HepG2 (cell line): Measurements from ENCODE around the gene PAMR1. TPM values are rescaled to one million over a fixed set of nuclear protein-coding genes. Genes with fewer than 3 reads are reported as not detected.

Source experiments
- ATF4 ChIP-seq, 2 experiments: fragments of 450-650 bp in 1 of 2; sonication (generic) in 1 of 2; formaldehyde crosslinking; IDR thresholded peaks; 2 replicates each; pipeline versions ENCODE4 v1.5.0 to v1.8.0; 2020 to 2022; ENCODE audit warnings: mild to moderate bottlenecking in 1 of 2, missing genetic modification reagents in 1 of 2
- CCDC6 ChIP-seq: sonication (generic); formaldehyde crosslinking; IDR thresholded peaks from 2 replicates; pipeline ENCODE4 v1.8.1; 2022; ENCODE audit warnings: mild to moderate bottlenecking, missing genetic modification reagents, moderate library complexity
- FUBP1 ChIP-seq: sonication (generic); formaldehyde crosslinking; IDR thresholded peaks from 2 replicates; pipeline ENCODE4 v1.5.1; 2020; ENCODE audit warnings: missing genetic modification reagents, mild to moderate bottlenecking, borderline replicate concordance
- GTF3A ChIP-seq: sonication (generic); formaldehyde crosslinking; conservative IDR thresholded peaks from 2 replicates; pipeline ENCODE4 v1.4.0; 2020; ENCODE audit warnings: mild to moderate bottlenecking, missing genetic modification reagents
- HIVEP1 ChIP-seq: sonication (generic); formaldehyde crosslinking; IDR thresholded peaks from 2 replicates; pipeline ENCODE4 v1.4.0; 2020; ENCODE audit warnings: mild to moderate bottlenecking, missing genetic modification reagents
- NR2F6 ChIP-seq, 2 experiments: IDR thresholded peaks; 2 replicates each; pipeline ENCODE4 v1.6.1; 2016; ENCODE audit warnings: antibody characterized with exemption in 1 of 2, mild to moderate bottlenecking in 1 of 2
- PRPF4 ChIP-seq: fragments of 200-400 bp; formaldehyde crosslinking; IDR thresholded peaks from 2 replicates; pipeline ENCODE4 v1.6.1; 2016; ENCODE audit warnings: low read length, low read depth; ENCODE audit not compliant: poor library complexity, severe bottlenecking
- RBAK ChIP-seq: sonication (generic); formaldehyde crosslinking; IDR thresholded peaks from 2 replicates; pipeline ENCODE4 v1.5.1; 2020; ENCODE audit warnings: mild to moderate bottlenecking, missing genetic modification reagents
- ZFP36L1 ChIP-seq: sonication (generic); formaldehyde crosslinking; IDR thresholded peaks from 2 replicates; pipeline ENCODE4 v1.8.0; 2022; ENCODE audit warnings: mild to moderate bottlenecking, missing genetic modification reagents, moderate library complexity
- ZFP41 ChIP-seq: sonication (generic); formaldehyde crosslinking; IDR thresholded peaks from 2 replicates; pipeline ENCODE4 v1.4.0; 2020; ENCODE audit warnings: mild to moderate bottlenecking, missing genetic modification reagents, borderline replicate concordance
- ZNF337 ChIP-seq: sonication (generic); formaldehyde crosslinking; IDR thresholded peaks from 2 replicates; pipeline ENCODE4 v1.5.1; 2020; ENCODE audit warnings: missing genetic modification reagents, low read depth, mild to moderate bottlenecking, borderline replicate concordance
- polyA plus RNA-seq, 8 experiments: library from polyadenylated mRNA; depleted of rRNA in 3 of 8; stranded (reverse) in 7 of 8; unstranded in 1 of 8; fragments of >200 nt; fragmentation: Illumina TruSeq in 4 of 8; extraction: Trizol in 4 of 8; gene quantifications; 2 replicates each; pipeline versions ENCODE4 v1.2.1 to v1.2.3, GENCODE V29; 2011 to 2016; ENCODE audit warnings: low read depth in 4 of 8, missing spikeins in 1 of 8, mixed read lengths in 1 of 8; ENCODE audit not compliant: insufficient read depth in 1 of 8
- total RNA-seq, 5 experiments: library from RNA; depleted of rRNA; stranded (reverse); fragments of >200 nt; fragmentation: Illumina TruSeq; extraction: Trizol; gene quantifications; 2 replicates each; pipeline ENCODE4 v1.2.3, GENCODE V29; 2016; ENCODE audit warnings: low read depth in 1 of 5
- TF ChIP-seq, protein P1 (sequence below), 2 experiments: sonication (generic) in 1 of 2; formaldehyde crosslinking in 1 of 2; IDR thresholded peaks; 2 replicates each; pipeline versions ENCODE4 v1.5.1 to v1.6.1; 2011 to 2020; ENCODE audit warnings: borderline replicate concordance in 1 of 2, low read depth in 1 of 2, low read length in 1 of 2, mild to moderate bottlenecking in 1 of 2, missing genetic modification reagents in 1 of 2, moderate library complexity in 1 of 2
- TF ChIP-seq, protein P2 (sequence below): sonication (generic); formaldehyde crosslinking; IDR thresholded peaks from 2 replicates; pipeline ENCODE4 v1.5.0; 2020; ENCODE audit warnings: mild to moderate bottlenecking, missing genetic modification reagents, borderline replicate concordance
- TF ChIP-seq, protein P3 (sequence below): sonication (generic); formaldehyde crosslinking; IDR thresholded peaks from 2 replicates; pipeline ENCODE4 v1.5.1; 2020; ENCODE audit warnings: missing genetic modification reagents, mild to moderate bottlenecking, borderline replicate concordance

Gene PAMR1
- total and polyA plus RNA-seq, 2 of the 13 experiments (the other 11 are each of a cell fraction or from before 2014, with no cell fraction given): not detected

DNA sequence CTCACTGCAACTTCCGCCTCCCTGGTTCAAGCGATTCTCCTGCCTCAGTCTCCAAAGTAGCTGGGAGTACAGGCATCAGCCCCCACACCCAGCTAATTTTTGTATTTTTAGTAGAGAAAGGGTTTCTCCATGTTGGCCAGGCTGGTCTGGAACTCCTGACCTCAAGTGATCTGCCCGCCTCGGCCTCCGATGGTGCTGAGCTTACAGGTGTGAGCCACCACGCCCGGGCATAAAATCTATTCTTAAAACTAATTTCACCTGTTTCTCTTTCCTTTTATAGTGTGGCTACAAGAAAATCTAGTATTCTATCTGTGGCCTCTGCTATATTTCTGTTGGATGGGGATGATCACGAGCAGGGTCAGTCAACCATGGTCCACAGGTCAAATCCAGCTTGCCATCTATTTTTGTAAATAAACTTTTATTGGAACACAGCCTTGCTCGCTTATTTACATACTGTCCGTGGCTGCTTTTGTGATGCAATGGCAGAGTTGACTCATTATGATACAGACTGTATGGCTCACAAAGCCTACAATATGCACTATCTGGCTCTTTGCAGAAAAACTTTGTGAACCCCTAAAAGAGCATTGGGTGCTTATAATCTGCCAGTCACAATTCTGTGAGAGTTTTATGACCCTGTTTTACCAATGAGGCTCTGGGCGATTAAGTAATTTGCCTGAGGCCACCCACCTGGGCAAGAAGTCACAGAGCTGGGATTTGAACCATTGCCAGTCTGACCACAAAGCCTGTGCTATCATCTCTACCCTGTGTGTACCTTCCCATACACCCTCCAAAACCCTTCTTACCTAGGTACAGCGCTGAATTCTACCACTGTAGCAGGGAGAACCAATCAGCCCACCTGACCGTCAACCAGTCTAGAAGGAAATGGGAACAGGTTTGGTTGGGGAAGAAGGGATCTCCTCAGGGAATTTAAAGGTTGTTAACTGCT is 134.4 kb downstream of the PAMR1 start (continued):
- TF ChIP-seq, protein P1, sequence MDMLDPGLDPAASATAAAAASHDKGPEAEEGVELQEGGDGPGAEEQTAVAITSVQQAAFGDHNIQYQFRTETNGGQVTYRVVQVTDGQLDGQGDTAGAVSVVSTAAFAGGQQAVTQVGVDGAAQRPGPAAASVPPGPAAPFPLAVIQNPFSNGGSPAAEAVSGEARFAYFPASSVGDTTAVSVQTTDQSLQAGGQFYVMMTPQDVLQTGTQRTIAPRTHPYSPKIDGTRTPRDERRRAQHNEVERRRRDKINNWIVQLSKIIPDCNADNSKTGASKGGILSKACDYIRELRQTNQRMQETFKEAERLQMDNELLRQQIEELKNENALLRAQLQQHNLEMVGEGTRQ (IDR thresholded peaks at IDR 0.05; ENCODE audit: low read depth, low read length): no peak
- TF ChIP-seq, protein P1 (CRISPR knock-in tag; IDR thresholded peaks at IDR 0.05; ENCODE audit: borderline replicate concordance): no peak; the same call in 1 of the 2 replicates
- TF ChIP-seq FUBP1 (CRISPR knock-in tag): no peak
- TF ChIP-seq GTF3A (CRISPR knock-in tag): no peak
- TF ChIP-seq ZFP41 (CRISPR knock-in tag): no peak
- TF ChIP-seq ZFP36L1 (CRISPR knock-in tag): no peak
- peak; percentile 85 for TF ChIP-seq NR2F6 (IDR thresholded peaks at IDR 0.05)
- TF ChIP-seq NR2F6 (CRISPR knock-in tag; IDR thresholded peaks at IDR 0.05): peak; percentile 89
- no peak for TF ChIP-seq CCDC6 (CRISPR knock-in tag)
- no peak for TF ChIP-seq RBAK (CRISPR knock-in tag)
- TF ChIP-seq, protein P2, sequence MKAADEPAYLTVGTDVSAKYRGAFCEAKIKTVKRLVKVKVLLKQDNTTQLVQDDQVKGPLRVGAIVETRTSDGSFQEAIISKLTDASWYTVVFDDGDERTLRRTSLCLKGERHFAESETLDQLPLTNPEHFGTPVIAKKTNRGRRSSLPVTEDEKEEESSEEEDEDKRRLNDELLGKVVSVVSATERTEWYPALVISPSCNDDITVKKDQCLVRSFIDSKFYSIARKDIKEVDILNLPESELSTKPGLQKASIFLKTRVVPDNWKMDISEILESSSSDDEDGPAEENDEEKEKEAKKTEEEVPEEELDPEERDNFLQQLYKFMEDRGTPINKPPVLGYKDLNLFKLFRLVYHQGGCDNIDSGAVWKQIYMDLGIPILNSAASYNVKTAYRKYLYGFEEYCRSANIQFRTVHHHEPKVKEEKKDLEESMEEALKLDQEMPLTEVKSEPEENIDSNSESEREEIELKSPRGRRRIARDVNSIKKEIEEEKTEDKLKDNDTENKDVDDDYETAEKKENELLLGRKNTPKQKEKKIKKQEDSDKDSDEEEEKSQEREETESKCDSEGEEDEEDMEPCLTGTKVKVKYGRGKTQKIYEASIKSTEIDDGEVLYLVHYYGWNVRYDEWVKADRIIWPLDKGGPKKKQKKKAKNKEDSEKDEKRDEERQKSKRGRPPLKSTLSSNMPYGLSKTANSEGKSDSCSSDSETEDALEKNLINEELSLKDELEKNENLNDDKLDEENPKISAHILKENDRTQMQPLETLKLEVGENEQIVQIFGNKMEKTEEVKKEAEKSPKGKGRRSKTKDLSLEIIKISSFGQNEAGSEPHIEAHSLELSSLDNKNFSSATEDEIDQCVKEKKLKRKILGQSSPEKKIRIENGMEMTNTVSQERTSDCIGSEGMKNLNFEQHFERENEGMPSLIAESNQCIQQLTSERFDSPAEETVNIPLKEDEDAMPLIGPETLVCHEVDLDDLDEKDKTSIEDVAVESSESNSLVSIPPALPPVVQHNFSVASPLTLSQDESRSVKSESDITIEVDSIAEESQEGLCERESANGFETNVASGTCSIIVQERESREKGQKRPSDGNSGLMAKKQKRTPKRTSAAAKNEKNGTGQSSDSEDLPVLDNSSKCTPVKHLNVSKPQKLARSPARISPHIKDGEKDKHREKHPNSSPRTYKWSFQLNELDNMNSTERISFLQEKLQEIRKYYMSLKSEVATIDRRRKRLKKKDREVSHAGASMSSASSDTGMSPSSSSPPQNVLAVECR (CRISPR knock-in tag): no peak
- TF ChIP-seq, protein P3, sequence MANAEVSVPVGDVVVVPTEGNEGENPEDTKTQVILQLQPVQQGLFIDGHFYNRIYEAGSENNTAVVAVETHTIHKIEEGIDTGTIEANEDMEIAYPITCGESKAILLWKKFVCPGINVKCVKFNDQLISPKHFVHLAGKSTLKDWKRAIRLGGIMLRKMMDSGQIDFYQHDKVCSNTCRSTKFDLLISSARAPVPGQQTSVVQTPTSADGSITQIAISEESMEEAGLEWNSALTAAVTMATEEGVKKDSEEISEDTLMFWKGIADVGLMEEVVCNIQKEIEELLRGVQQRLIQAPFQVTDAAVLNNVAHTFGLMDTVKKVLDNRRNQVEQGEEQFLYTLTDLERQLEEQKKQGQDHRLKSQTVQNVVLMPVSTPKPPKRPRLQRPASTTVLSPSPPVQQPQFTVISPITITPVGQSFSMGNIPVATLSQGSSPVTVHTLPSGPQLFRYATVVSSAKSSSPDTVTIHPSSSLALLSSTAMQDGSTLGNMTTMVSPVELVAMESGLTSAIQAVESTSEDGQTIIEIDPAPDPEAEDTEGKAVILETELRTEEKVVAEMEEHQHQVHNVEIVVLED (CRISPR knock-in tag): no peak
- no peak for TF ChIP-seq PRPF4
- no peak for TF ChIP-seq HIVEP1 (CRISPR knock-in tag)
- TF ChIP-seq ZNF337 (CRISPR knock-in tag): no peak
- peak in 1 of 2 experiments; percentile 92; a peak in 2 of 4 replicates for TF ChIP-seq ATF4 (CRISPR knock-in tag; IDR thresholded peaks at IDR 0.05)
